ENCODE results near the gene PNPLA2.

PNPLA2 gene

GRCh38 chr11:778976-779954, 39.4 kb upstream of the PNPLA2 start:
- no peak for TF ChIP-seq CTCF (IDR thresholded peaks at IDR 0.05; ENCODE audit: low read depth, low read length)
- DNase-seq (ENCODE audit: low read depth in 2 of 2): no peak
- no peak overlapping the region for H3K4me3 ChIP-seq (replicated peaks in 1 of 2; ENCODE audit: low read depth in 2 of 2, low read length in 2 of 2)

- H3K4me3 ChIP-seq (replicated peaks in 1 of 2; ENCODE audit: low read depth in 2 of 2, low read length in 2 of 2): no peak overlapping the region
- no peak for TF ChIP-seq CTCF (IDR thresholded peaks at IDR 0.05; ENCODE audit: low read depth, low read length)
- no peak for DNase-seq (ENCODE audit: low read depth in 2 of 2)
These were observed 38.7 kb upstream of the PNPLA2 start for GRCh38 chr11:779955-780532.

- H3K4me3 ChIP-seq (replicated peaks in 1 of 2; ENCODE audit: low read depth in 2 of 2, low read length in 2 of 2): no peak overlapping the region
- no peak for TF ChIP-seq CTCF (IDR thresholded peaks at IDR 0.05; ENCODE audit: low read depth, low read length)
- DNase-seq (ENCODE audit: low read depth in 2 of 2): no peak
These were observed 36.2 kb upstream of the PNPLA2 start for GRCh38 chr11:782264-783174.

- TF ChIP-seq CTCF (IDR thresholded peaks at IDR 0.05; ENCODE audit: low read depth, low read length): peak; percentile 88
- peak; percentile 75 to 93 for DNase-seq (ENCODE audit: low read depth in 2 of 2)
- no peak overlapping the region for H3K4me3 ChIP-seq (replicated peaks in 1 of 2; ENCODE audit: low read depth in 2 of 2, low read length in 2 of 2)
These were observed 35.1 kb upstream of the PNPLA2 start for GRCh38 chr11:783581-784015.

- TF ChIP-seq CTCF (IDR thresholded peaks at IDR 0.05; ENCODE audit: low read depth, low read length): no peak
- DNase-seq (ENCODE audit: low read depth in 2 of 2): no peak
- H3K4me3 ChIP-seq (replicated peaks in 1 of 2; ENCODE audit: low read depth in 2 of 2, low read length in 2 of 2): no peak overlapping the region
These were observed 32.3 kb upstream of the PNPLA2 start for GRCh38 chr11:786235-787083.

Measured in cardiac fibroblast (primary cell).